Suppressor macrophage treated with lipopolysaccharide for 1 hour (primary cell): ENCODE data around the gene FRS2.
"Not testable (repeated sequence)": the region's sequence is repeated elsewhere in the genome, so short reads cannot be mapped to it uniquely, and the experiment has no call there.

Experiments used
- DNase-seq, 3 donors: peaks; one replicate each; pipeline ENCODE4 v3.0.0-alpha.2; 2020 to 2022

FRS2 gene, protein sequence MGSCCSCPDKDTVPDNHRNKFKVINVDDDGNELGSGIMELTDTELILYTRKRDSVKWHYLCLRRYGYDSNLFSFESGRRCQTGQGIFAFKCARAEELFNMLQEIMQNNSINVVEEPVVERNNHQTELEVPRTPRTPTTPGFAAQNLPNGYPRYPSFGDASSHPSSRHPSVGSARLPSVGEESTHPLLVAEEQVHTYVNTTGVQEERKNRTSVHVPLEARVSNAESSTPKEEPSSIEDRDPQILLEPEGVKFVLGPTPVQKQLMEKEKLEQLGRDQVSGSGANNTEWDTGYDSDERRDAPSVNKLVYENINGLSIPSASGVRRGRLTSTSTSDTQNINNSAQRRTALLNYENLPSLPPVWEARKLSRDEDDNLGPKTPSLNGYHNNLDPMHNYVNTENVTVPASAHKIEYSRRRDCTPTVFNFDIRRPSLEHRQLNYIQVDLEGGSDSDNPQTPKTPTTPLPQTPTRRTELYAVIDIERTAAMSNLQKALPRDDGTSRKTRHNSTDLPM

DNA sequence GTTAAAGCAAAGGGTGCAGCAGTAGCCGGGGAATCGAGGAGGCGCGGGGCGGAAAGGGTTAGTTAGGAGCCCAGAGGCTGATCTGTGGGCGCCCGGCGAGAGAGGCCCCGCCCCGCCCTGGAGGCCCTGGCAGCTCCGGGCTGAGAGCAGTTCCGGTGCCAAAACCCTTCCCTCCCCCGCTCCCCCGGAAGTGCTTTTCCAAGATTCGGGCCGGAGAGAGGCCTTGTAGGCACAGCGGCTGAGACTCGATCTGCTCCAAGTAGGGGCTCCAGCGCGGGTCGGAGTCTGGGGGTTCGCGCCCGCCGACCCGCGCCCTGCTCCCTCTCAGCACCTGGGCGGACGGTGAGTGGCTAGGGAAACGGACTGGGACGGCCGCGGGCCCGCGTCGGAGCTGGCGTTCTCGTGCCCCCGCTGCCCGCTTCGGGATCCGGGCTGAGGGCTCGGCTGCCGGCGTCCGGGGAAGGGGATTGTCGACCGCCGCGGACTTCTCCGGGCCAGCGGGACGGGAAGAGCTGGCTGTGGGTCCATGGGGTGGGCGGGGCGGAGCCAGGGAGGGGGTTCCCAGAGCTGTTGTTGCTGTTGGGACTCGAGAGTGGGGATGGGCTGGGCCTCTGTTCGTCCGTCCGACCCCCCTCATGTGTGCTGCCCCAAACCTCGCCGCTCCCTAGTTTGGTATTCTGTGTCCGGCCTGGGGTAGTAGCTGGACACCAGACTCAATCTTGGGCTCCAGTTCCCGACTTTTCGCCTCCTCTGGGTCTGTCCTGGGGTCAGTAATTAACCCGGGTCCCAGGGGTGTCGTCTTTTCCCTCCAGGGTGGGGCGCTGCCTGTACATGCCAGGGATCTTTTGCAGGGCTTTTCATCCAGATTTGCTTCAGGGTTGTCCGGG is at the start of gene FRS2:
Gene FRS2 (plus strand): TSS at position 200 of the 887 bp plus-strand sequence. CDS start 98,643 bp downstream, outside the sequence.
- peak; percentile 90 to 96 (median 93) for DNase-seq

DNA sequence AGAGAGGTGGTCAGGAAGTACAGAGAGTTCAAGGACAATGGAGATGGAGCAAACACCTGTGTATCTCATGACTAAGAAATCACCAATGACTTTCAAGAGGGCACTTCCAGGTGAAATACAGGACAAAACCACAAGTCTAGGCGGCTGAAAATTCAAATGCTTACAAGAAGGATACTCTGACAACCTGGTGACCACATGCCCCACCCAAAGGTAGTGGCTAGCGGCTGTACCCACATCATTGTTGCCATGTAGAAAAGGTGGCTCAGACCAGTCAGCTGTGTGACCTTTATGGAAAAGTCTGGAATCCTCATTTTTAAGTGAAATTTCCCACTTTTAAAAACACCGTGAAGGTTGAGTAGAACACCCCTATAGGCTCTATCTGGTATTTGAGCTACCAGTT is 48.6 kb upstream of the FRS2 start:
- no peak for DNase-seq

DNA sequence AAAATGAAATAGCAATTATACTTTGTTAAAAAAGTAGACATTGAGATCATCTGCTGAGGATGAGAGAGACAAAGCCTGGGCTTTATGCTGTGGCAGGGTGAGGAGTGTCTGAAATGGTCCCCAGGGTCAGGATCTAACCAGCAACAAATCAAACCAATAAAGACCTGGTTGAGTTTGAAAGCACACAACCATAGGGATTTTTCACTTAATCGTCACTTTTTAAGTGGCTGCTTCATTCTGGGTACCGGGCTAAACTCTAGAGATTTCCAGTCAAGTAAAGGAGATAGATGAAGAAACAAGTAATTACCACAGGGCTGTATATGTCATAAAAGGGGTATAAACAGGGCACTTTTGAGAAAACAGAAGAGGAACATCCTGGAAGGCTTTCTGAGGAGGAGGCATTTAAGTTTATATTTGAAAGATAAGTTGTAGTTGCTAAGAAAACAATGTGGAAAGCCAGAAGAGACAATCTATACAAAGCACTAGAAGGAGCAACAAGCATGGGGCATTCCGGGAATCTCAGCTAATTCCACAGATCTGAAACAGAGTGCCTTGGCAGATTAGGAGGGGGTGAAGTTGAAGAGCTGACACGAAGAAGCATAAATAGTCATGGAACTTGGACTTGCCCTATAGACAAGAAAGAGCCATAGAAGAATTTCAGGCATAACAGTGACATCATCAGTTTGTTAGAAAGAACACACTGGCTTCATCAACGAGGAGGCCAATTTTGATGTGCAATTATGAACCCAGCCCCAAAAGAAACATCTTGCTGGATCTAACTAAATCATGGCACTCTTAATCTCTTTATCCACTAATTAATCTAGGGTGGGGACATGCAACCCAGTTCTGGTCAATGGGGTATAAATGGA is 46.9 kb upstream of the FRS2 start:
- DNase-seq: no peak

DNA sequence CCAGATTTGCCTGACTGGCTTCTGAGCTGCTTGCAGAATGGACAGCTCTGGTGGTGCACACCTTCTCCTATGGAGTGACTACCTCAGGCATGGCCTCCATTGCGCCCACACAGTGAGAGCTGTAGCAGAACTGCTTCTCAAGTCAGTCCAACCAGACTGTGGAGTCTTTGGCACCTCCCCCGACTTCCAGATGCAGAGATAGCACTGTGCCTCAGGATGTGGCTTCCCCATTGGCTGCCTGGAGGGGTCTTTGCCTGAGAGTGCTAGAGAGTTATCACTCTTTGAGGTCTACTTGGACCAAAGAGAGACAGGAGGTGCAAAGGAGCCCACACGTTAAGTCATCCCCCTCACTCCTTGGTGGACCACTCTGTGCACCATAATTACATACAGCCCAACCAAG is 44.8 kb upstream of the FRS2 start:
- DNase-seq: no peak

DNA sequence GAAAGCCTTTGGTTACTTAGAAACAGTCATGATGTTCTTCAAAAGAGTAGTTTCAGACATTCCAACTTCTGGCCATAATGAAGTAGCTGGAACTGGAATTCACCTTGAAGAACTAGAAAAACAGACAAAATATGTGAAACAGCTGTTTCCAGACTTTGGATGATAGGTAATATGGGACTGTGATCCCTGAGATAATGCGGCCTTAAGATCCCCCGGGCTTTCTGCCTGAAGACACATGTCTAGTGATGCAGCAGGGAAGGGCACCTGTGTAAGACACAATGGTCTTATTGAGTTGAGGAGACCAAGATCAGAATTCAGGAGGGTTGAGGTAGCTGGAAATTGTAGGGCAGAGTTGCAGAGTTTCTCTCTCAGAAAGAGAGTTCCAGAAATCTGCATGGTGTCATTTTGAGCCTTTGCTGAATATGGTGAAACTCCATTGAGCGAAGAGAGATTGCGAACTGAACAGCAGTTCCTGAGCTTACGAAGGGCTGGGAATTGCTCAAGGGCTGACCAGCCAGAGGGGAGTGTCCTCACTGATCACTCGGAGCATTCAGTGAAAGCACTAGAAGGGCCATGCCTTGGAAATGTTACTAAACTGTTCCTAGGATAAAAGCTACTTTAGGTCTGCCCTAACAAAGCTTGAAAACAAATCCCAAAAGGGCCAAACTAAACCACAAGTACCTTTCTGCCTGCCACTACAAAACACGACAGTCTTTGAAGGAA is 41.7 kb upstream of the FRS2 start:
- no peak for DNase-seq

DNA sequence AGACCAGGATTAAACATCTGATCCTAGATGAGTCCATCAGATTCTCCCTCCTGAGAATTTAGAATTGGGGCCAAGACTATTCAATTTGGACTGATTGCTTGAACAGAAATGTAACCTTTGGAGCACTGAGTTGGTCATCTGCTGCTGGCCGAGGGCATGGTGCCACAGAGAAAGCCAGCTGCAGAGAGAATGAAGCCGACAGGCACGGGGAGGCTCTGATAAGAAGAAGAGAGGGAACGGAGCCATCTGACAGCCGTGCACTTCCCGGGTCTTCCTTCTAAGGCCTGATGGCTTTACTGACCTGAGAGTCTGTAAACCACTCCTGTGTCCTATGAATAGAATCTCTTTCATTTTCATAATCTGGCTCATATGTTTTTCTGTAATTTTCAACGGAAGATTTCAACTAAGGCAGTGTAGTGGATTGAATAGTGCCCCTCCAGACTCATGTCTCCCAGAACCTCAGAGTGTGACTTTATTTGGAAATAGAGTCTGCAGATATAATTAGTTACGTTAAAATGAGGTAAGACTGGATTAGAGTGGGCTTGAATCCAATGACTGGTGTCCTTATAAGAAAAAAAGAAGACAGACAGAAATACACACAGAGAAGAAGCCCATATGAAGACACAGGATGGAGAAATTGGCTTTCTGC is 39.1 kb upstream of the FRS2 start:
- no peak for DNase-seq

DNA sequence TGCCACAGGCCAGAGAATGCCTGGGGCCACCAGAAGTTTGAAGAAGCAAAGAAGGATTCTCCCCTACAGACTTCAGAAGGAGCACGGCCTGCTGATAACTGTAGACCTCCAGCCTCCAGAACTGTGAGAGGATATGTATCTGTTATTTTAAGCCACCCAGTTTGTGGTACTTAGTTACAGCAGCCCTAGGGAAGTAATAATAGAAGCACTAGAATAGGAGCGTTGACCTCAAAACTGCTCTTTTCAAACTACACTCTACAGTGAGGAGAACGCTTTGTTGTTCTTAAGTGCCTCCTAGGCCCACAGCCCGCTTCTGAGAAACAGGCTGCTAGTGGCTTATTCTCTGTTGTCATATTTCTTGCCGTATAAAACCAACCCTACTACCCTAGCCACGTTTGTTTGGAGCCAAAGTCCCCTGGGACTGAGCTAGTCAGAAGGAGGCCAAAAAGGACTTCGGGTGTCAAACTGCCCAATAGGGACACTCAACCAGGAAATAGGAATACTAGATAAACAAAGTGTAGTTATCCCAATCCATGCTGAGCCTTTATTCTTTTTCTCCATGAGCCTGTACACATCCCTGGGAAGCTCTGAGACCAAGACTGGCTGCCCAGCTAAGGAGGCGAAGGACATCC is 38.5 kb upstream of the FRS2 start:
- no peak for DNase-seq

DNA sequence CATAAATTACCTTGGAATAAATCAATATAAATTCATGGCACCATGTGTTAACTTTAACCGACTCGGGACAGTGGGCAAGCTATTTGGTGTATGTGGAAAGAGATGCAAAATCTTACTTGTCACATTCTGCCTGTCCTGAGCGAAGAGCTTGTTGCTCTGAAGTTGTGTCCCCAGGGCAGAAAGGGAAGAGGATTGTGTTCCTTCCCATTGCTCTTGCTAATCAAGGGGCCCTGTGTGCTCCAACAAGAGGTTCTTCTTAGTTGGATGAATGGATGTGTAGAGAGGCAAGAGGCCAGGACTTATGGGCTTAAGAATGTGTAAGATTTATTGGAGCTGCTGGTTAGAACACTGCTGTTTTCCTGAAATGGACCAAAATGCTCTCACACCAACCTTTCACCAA is 36.5 kb upstream of the FRS2 start:
- no peak for DNase-seq

DNA sequence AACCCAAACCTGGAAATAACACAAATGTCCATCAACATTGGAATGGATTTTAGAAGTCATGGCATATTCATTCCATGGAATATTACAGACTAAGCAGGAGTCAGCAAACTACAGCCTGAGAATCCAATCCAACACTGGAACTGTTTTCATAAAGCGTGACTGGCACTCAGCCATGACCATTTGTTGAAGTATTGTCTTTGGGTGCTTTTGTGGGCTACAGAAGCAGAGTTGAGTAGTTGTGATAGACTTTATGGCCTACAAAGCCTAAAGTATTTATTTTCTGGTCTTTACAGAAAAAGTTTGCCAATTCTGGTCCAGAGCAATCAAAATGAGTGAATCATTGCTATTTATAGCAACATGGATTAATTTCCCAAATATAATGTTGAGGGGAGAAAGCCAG is 34.5 kb upstream of the FRS2 start:
- no peak for DNase-seq

DNA sequence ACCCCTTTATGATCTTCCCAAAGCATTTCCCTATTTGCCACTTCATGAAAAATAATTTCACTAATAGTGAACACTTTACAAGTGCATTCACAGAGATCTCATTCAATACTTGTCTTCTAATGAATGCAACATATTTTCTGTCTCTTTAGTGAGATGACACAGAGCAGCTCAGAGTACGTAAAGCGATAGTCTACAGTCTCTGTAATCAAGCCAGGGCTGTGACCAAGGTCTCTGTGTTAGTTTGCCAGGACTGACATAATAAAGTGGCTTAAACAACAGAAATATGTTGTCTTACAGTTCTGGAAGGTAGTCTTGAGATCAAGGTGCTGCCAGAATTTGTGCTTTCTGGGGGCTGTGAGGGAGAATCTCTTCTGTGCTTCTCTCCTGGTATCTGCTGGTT is 33.1 kb upstream of the FRS2 start:
- DNase-seq: no peak

DNA sequence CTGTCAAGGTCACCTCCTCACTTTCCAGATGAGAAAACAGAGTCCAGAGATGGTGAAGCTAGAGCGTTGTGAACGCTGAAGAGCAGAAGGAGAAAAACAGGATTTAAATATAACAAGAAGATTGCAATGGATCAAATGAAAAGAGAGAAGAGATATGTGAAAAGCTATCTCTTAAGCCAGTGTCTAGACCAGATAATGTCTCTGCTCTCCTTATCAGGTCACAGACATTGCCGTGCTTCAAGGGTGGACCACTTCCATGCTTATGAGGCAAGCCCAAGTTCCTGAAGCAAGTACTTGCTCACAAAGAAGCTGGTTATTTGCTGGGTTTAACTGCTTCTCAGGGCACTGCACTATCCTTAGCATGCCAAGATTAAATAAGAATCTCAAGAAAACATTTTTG is 31.6 kb upstream of the FRS2 start:
- no peak for DNase-seq

DNA sequence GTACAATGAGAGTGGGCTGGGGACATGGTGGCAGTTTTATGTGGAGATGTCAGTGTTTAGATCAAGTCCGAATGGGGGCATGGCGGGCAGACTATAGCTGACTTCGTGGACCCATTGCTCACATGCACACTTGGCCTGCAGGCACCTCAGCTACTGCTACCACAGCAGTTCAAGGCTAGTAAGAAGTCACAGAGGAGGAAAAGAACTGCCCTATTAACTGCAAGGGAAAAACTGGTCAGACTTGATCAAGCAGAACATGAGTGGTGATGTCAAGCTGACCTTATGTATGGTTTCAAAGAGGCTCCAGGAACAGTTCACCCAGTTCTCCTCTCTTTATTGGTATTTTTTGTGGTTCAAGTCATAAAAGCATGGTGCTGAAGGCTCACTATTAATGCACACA is 30.2 kb upstream of the FRS2 start:
- DNase-seq: no peak

DNA sequence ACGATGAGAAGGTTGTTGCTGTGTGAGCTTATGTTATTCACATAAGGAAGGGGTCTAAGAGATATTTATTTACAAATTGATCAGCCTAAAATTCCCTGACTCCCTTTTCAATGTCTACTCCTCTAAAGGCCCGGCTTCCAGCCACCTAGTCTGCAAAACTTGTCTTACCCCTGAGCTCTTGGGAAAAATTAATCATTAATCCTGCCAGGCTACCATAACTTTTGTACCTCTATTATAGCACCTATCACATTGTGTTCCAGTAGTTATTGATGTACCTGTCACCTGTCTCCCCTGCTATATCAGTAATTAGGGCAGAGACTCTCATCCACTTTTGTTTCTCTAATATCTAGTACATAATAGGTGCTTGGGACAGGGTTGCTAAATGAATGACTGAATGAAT is 29.3 kb upstream of the FRS2 start:
- DNase-seq: no peak

DNA sequence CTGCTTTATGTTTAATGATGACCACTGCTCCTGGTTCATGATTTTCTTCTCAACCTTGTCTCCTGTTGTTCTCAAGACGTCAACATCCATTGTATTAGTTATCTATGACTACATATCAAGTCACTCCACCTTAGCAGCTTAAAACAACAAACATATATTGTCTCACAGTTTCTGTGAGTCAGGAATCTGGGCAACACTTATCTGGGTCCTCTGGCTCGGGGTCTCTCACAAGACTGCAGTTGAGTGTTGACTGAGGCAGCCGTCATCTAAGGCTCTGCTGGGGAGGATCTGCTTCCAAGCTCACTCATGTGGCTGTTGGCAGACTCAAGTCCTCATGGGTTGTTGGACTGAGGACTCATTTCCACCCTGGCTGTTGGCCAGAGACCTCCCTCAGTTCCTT is 27.3 kb upstream of the FRS2 start:
- no peak for DNase-seq

DNA sequence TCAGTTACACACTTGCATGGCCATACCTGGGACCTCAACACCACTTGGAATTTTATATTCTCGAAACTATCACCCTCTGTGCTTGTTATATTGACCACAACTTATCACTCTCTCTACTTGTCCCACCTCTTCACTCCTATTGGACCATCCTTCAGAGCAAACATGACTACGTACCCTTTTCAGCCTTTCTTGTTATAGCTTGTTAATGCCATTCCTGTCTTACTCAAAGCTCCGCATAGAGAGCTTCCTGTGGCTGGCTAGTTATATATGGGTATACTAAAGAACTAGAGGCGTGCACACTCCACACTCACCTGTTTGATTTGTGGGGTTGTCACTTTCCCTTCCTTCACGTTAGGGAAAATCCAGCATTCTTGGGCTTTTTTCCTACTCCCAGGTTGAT is 26.3 kb upstream of the FRS2 start:
- no peak for DNase-seq

DNA sequence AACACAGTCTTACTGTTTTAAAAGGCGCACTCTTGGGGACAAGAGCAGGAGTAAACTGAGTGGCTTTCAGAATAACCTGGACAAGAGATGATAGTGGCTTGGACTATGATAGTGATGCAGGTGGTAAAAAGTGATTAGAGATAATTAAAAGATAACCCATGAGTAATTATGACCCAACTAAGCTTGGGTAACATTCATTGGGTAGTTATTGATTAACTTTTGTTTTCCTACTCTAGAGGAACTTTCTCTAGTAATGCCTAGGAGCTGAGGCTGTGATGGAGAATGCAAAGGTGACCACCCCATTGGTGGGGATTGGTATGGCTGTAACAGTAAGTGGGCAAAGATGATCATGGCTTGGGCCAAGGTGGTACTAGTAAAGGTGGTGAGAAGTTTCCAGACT is 22.3 kb upstream of the FRS2 start:
- DNase-seq: no peak

DNA sequence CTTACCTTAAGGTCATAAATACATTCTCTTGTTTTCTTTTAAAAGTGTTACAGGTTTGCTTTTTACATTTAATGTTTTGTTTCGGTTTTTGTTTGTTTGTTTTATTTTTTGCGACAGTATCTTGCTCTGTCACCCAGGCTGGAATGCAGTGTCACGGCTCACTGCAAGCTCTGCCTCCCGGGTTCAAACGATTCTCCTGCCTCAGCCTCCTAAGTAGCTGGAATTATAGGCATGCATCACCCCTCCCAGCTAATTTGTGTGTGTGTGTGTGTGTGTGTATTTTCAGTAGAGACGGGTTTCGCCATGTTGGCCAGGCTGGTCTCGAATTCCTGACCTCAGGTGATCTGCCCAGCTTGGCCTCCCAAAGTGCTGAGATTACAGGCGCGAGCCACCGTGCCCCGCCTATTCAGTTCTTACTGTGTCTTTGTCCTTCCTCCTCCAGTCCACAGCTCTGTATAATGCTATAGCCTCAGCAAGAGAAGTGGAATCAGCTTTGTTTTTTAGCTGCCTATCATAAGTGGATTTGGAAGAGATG is 17.5 kb upstream of the FRS2 start:
- not testable (repeated sequence) for DNase-seq

DNA sequence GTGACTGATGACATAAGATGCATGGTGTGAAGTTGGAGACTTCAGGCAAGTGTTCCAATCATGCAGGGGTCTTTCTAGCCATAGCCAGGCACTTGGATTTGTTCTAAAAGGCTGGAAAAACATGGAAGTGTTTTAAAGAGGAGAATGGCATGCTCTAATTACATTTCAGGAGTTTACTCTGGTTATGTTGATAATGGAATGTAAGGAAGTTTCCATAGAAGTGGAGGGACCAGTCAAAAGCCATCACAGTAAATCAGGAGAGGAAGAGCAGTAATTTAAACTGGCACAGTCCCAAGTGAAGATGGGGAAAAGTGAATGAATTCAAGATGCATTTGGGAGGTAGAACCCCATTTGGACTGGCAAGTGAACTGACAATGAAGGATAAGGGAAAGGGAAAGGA is 13.9 kb upstream of the FRS2 start:
- no peak for DNase-seq

DNA sequence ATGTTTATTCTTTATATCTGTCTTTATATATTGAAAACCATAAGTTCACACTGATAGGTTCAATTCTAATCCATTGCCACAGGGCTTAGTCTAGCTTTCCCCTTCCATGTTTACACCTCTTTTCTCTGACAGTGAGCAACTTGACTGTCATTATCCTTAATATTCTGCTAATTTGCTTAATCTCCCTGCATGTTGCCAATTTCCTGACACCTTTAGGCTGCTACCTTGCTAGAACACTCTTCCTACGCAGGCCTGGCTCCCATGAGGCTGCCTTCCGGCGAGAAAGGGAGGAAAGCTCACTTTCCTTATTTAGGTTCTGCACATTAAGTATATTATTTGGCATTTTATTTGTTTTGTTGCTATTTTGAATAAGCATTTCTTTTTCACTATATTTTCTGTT is 12.8 kb upstream of the FRS2 start:
- DNase-seq: no peak

DNA sequence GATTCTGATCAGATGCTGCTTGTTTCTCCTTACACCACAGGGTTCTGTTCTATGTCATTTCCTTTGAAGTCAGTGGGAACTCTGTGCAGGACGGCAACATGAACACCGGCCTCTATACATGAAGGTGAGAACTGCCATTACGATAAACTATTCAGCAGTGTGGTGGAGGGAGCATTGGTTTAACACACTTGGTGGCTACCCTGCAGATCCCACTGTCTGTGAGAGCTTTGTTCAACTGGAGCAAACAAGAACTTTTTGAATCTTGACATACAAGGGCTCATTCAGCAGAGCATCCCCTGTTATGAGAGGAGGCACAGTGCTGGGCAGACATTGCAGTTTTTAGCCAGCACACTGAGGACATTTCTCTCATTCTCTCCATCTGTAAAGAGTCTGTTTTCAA is 10.7 kb upstream of the FRS2 start:
- DNase-seq: no peak

DNA sequence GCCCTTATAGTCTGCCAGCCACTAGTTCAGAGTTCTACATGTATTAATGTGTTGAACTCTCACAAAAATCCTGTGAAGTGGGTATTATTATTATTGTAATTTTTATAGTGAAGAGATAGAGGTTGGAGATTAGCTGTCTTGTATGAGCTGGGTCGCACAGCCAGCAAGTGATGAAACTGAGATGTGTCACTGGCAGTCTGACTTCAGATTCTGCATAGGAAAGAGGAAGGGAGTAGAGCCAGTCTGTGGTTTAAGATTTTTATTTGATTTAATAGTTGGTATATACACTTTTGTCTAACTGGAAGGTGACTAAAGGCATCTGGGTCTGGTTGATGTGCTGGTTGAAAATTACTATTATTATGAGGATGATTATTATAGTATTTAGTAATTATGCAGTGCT is 5.8 kb upstream of the FRS2 start:
- DNase-seq: peak; percentile 61 to 73 (median 65)
